Esophagus (tissue), 2 donors: ENCODE data around the gene PRKACA. TPM values are rescaled to one million over a fixed set of nuclear protein-coding genes. Genes with fewer than 3 reads are reported as not detected.
"Not testable (repeated sequence)": the region's sequence is repeated elsewhere in the genome, so short reads cannot be mapped to it uniquely, and the experiment has no call there.

Experiments used
- H3K27ac ChIP-seq, 2 donors: one replicate each; pipeline ENCODE4 v1.5.1; 2013; ENCODE audit warnings: low read depth in 2 of 2, mild to moderate bottlenecking in 2 of 2, inconsistent platforms in 1 of 2, low read length in 1 of 2, moderate library complexity in 1 of 2
- H3K27me3 ChIP-seq, 2 donors: one replicate each; pipeline ENCODE4 v1.6.1; 2013; ENCODE audit warnings: low read length in 2 of 2, control low read depth in 1 of 2, mild to moderate bottlenecking in 1 of 2; ENCODE audit not compliant: insufficient read depth in 2 of 2, control insufficient read depth in 1 of 2
- H3K36me3 ChIP-seq, 2 donors: one replicate each; pipeline ENCODE4 v1.6.1; 2013; ENCODE audit warnings: low read length in 1 of 2; ENCODE audit not compliant: control insufficient read depth in 2 of 2, insufficient read depth in 2 of 2
- H3K4me1 ChIP-seq, 2 donors: one replicate each; pipeline ENCODE4 v1.6.1; 2013; ENCODE audit warnings: low read length in 1 of 2; ENCODE audit not compliant: control insufficient read depth in 2 of 2, insufficient read depth in 2 of 2
- H3K4me3 ChIP-seq, 2 donors: one replicate each; pipeline ENCODE4 v1.5.1; 2013; ENCODE audit warnings: low read length in 2 of 2, mild to moderate bottlenecking in 2 of 2, low read depth in 1 of 2, moderate library complexity in 1 of 2
- H3K9me3 ChIP-seq, 2 donors: one replicate each; pipeline ENCODE4 v1.6.1; 2013; ENCODE audit warnings: mild to moderate bottlenecking in 2 of 2, low read depth in 1 of 2, low read length in 1 of 2, moderate library complexity in 1 of 2; ENCODE audit not compliant: control insufficient read depth in 2 of 2, insufficient read depth in 1 of 2
- WGBS, 2 donors: extraction: QIAGEN DNeasy Blood & Tissue Kit; methylation state at CpG; one replicate each; pipeline ENCODE4 v1.1.7; 2013; 5-methylcytosine and 5-hydroxymethylcytosine counted together
- polyA plus RNA-seq, 2 donors: library from polyadenylated mRNA; stranded (reverse); fragments of 200-250 nt; gene quantifications; one replicate each; pipeline ENCODE4 v1.2.3, GENCODE V29; 2013
- donor health status: healthy with polysubstance abuse.
- donor health status: Bipolar disorder and iron deficiency.

Gene PRKACA
- polyA plus RNA-seq, 2 donors = 31.2 to 32.2 TPM

- Histone ChIP-seq H3K27ac (no peak overlapping the region), H3K9me3 (peaks cover 0 to 2% of the 10 kb centered on the region in 2 donors), H3K27me3 (peaks cover 0 to 6% of the 10 kb centered on the region in 2 donors), H3K4me3 (no peak overlapping the region), H3K36me3 (peaks cover 0 to 2% of the 10 kb centered on the region in 2 donors), H3K4me1 (peaks cover 0 to 11% of the 10 kb centered on the region in 2 donors)
- 60 to 70% methylated on average over 11 of the region's 11 CpGs for WGBS, 2 donors
Measured at GRCh38 chr19:14054721-14055120, 62.8 kb downstream of the PRKACA start.

- H3K9me3 ChIP-seq = peaks cover 0 to 2% of the 10 kb centered on the region in 2 donors
- 81 to 90% methylated on average over 6 of the region's 6 CpGs for WGBS, 2 donors
Measured at GRCh38 chr19:14054099-14054498, 63.5 kb downstream of the PRKACA start.

GRCh38 chr19:14053500-14053899 is 64.1 kb downstream of the PRKACA start:
- Histone ChIP-seq H3K27me3 (no peaks in the 10 kb centered on the region), H3K27ac (no peak overlapping the region), H3K4me3 (no peak overlapping the region), H3K4me1 (peaks cover 0 to 6% of the 10 kb centered on the region in 2 donors), H3K36me3 (peaks cover 0 to 2% of the 10 kb centered on the region in 2 donors), H3K9me3 (peaks cover 0 to 4% of the 10 kb centered on the region in 2 donors)
- WGBS, 2 donors = 93% methylated on average over 11 of the region's 11 CpGs

More at GRCh38 chr19:14054099-14054498, 63.5 kb downstream of the PRKACA start:
- Histone ChIP-seq H3K27me3 (peaks cover 0 to 4% of the 10 kb centered on the region in 2 donors), H3K4me3 (no peak overlapping the region), H3K36me3 (peaks cover 0 to 2% of the 10 kb centered on the region in 2 donors), H3K27ac (no peak overlapping the region), H3K4me1 (peaks cover 0 to 10% of the 10 kb centered on the region in 2 donors)

GRCh38 chr19:14053032-14053431 is 64.5 kb downstream of the PRKACA start:
- Histone ChIP-seq H3K4me3 (no peak overlapping the region), H3K36me3 (peaks cover 0 to 2% of the 10 kb centered on the region in 2 donors), H3K9me3 (peaks cover 0 to 5% of the 10 kb centered on the region in 2 donors), H3K27me3 (no peaks in the 10 kb centered on the region), H3K27ac (no peak overlapping the region), H3K4me1 (peaks cover 0 to 3% of the 10 kb centered on the region in 2 donors)
- WGBS, 2 donors = 95 to 96% methylated on average over 3 of the region's 3 CpGs

- Histone ChIP-seq H3K27ac (no peak overlapping the region), H3K4me3 (no peak overlapping the region), H3K36me3 (peaks cover 0 to 2% of the 10 kb centered on the region in 2 donors), H3K4me1 (no peaks in the 10 kb centered on the region), H3K9me3 (peaks cover 0 to 5% of the 10 kb centered on the region in 2 donors), H3K27me3 (no peaks in the 10 kb centered on the region)
- 81 to 90% methylated on average over 6 of the region's 6 CpGs for WGBS, 2 donors
Measured at GRCh38 chr19:14052470-14052869, 65.1 kb downstream of the PRKACA start.

GRCh38 chr19:14051980-14052379 is 65.6 kb downstream of the PRKACA start:
- H3K27me3 ChIP-seq = no peaks in the 10 kb centered on the region
- peaks cover 0 to 5% of the 10 kb centered on the region in 2 donors for H3K9me3 ChIP-seq
- 72 to 73% methylated on average over 9 of the region's 9 CpGs for WGBS, 2 donors
- H3K4me3 ChIP-seq = no peak overlapping the region
- peaks cover 0 to 2% of the 10 kb centered on the region in 2 donors for H3K36me3 ChIP-seq
- H3K27ac ChIP-seq = no peak overlapping the region
- no peaks in the 10 kb centered on the region for H3K4me1 ChIP-seq

GRCh38 chr19:14050961-14051360 is 66.6 kb downstream of the PRKACA start:
- not testable (repeated sequence) for H3K4me1 ChIP-seq, H3K4me3 ChIP-seq, H3K27ac ChIP-seq, H3K36me3 ChIP-seq, H3K9me3 ChIP-seq, H3K27me3 ChIP-seq
- WGBS, 2 donors = 96% methylated on average over 11 of the region's 11 CpGs

- Histone ChIP-seq H3K27ac (no peak overlapping the region), H3K27me3 (no peaks in the 10 kb centered on the region), H3K36me3 (peaks cover 0 to 2% of the 10 kb centered on the region in 2 donors), H3K4me3 (no peak overlapping the region), H3K9me3 (peaks cover 0 to 5% of the 10 kb centered on the region in 2 donors), H3K4me1 (no peaks in the 10 kb centered on the region)
- 96 to 97% methylated on average over 4 of the region's 4 CpGs for WGBS, 2 donors
Measured at GRCh38 chr19:14050512-14050911, 67.0 kb downstream of the PRKACA start.

GRCh38 chr19:14048443-14049153 is 69.0 kb downstream of the PRKACA start:
- no peak overlapping the region for H3K27ac ChIP-seq
- no peaks in the 10 kb centered on the region for H3K27me3 ChIP-seq
- peaks cover 0 to 5% of the 10 kb centered on the region in 2 donors for H3K9me3 ChIP-seq
- no peaks in the 10 kb centered on the region for H3K4me1 ChIP-seq
- WGBS, 2 donors = 82 to 83% methylated on average over 8 of the region's 8 CpGs
- H3K36me3 ChIP-seq = peaks cover 0 to 2% of the 10 kb centered on the region in 2 donors
- H3K4me3 ChIP-seq = no peak overlapping the region

- H3K4me3 ChIP-seq, H3K36me3 ChIP-seq, H3K9me3 ChIP-seq, H3K27ac ChIP-seq, H3K4me1 ChIP-seq, H3K27me3 ChIP-seq: not testable (repeated sequence)
- 94 to 96% methylated on average over 10 of the region's 10 CpGs for WGBS, 2 donors
Measured at GRCh38 chr19:14047866-14048265, 69.7 kb downstream of the PRKACA start.
